Ishikawa (cell line): ENCODE data around the gene C16orf89.

ENCODE experiments used
- CEBPB ChIP-seq: IDR thresholded peaks from 2 replicates; pipeline ENCODE4 v1.6.1; 2012
- EGR1 ChIP-seq: IDR thresholded peaks from 2 replicates; pipeline ENCODE4 v1.6.1; 2012
- EP300 ChIP-seq: IDR thresholded peaks from 2 replicates; pipeline ENCODE4 v1.6.1; 2012; ENCODE audit warnings: borderline replicate concordance
- NFIC ChIP-seq: IDR thresholded peaks from 2 replicates; pipeline ENCODE4 v1.6.1; 2012
- TAF1 ChIP-seq: IDR thresholded peaks from 2 replicates; pipeline ENCODE4 v1.6.1; 2012; ENCODE audit warnings: low read depth, mild to moderate bottlenecking
- TCF12 ChIP-seq: IDR thresholded peaks from 2 replicates; pipeline ENCODE4 v1.6.1; 2012; ENCODE audit warnings: low read depth
- YY1 ChIP-seq: IDR thresholded peaks from 2 replicates; pipeline ENCODE4 v1.6.1; 2012; ENCODE audit warnings: low read depth
- ZBTB7A ChIP-seq: IDR thresholded peaks from 2 replicates; pipeline ENCODE4 v1.6.1; 2012; ENCODE audit warnings: low read depth
- TF ChIP-seq, protein P1 (sequence below): IDR thresholded peaks from 2 replicates; pipeline ENCODE4 v1.6.1; 2012; ENCODE audit warnings: low read depth, mild to moderate bottlenecking
- TF ChIP-seq, protein P2 (sequence below): IDR thresholded peaks from 2 replicates; pipeline ENCODE4 v1.6.1; 2012
- TF ChIP-seq, protein P3 (sequence below): IDR thresholded peaks from 2 replicates; pipeline ENCODE4 v1.6.1; 2012

DNA sequence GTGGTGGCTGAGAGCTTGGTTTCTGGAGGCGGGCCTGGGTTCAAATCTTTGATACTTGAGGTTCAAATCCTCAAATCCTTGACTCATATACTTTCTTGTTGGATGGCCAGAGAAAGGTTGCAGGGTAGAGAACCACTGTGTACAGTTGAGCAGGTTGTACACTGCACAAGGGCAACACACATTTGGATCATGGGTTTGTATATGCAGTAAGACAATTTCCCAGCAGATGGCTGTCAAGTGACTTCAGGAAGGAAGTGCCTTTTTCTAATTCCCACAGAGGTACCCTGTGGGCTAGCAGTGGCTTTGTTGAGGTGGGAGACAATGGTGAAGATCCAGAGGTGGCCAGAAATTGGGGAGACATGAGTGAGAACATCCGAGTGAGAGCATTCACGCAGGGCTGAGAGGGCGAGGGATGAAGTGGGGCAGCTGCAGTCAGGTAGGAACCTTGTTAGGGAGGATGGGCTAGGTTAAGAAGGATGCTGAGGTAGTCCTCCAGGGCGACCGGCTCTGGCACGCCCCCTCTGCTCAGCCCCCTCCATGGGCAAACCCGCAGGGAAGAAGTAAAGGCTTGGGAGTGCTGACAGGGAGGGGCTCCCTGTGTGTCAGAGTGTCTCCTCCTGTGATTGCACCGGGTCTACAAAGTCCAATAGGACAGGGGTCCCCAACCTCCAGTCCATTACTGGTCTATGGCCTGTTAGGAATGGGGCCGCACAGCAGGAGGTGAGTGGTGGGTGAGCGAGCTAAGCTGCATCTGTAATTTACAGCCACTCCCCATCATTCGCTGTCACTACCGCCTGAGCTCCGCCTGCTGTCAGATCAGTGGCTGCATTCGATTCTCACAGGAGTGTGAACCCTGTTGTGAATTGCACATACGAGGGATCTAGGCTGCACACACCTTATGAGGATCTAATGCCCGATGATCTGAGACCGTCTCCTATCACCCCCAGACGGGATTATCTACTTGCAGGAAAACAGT lies 2.7 kb downstream of the C16orf89 start:
- TF ChIP-seq, protein P1, sequence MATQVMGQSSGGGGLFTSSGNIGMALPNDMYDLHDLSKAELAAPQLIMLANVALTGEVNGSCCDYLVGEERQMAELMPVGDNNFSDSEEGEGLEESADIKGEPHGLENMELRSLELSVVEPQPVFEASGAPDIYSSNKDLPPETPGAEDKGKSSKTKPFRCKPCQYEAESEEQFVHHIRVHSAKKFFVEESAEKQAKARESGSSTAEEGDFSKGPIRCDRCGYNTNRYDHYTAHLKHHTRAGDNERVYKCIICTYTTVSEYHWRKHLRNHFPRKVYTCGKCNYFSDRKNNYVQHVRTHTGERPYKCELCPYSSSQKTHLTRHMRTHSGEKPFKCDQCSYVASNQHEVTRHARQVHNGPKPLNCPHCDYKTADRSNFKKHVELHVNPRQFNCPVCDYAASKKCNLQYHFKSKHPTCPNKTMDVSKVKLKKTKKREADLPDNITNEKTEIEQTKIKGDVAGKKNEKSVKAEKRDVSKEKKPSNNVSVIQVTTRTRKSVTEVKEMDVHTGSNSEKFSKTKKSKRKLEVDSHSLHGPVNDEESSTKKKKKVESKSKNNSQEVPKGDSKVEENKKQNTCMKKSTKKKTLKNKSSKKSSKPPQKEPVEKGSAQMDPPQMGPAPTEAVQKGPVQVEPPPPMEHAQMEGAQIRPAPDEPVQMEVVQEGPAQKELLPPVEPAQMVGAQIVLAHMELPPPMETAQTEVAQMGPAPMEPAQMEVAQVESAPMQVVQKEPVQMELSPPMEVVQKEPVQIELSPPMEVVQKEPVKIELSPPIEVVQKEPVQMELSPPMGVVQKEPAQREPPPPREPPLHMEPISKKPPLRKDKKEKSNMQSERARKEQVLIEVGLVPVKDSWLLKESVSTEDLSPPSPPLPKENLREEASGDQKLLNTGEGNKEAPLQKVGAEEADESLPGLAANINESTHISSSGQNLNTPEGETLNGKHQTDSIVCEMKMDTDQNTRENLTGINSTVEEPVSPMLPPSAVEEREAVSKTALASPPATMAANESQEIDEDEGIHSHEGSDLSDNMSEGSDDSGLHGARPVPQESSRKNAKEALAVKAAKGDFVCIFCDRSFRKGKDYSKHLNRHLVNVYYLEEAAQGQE = no peak
- TF ChIP-seq CEBPB = no peak
- no peak for TF ChIP-seq YY1
- no peak for TF ChIP-seq TAF1
- TF ChIP-seq EGR1 = no peak
- no peak for TF ChIP-seq NFIC
- TF ChIP-seq EP300 = no peak
- TF ChIP-seq ZBTB7A = no peak
- TF ChIP-seq, protein P2, sequence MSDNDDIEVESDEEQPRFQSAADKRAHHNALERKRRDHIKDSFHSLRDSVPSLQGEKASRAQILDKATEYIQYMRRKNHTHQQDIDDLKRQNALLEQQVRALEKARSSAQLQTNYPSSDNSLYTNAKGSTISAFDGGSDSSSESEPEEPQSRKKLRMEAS = no peak
- no peak for TF ChIP-seq TCF12
- TF ChIP-seq, protein P3, sequence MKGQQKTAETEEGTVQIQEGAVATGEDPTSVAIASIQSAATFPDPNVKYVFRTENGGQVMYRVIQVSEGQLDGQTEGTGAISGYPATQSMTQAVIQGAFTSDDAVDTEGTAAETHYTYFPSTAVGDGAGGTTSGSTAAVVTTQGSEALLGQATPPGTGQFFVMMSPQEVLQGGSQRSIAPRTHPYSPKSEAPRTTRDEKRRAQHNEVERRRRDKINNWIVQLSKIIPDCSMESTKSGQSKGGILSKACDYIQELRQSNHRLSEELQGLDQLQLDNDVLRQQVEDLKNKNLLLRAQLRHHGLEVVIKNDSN = no peak
